ENCODE data around the gene TIMP2. TPM values are rescaled to one million over a fixed set of nuclear protein-coding genes. Genes with fewer than 3 reads are reported as not detected.
A peak's percentile ranks its signal among the peaks of the same experiment; 100 is the strongest.

Gene TIMP2
- total RNA-seq, 1 experiment from 2014 or later = 29.0 TPM

- Histone ChIP-seq H2BK15ac (ENCODE audit: low read depth, low read length) (no peak overlapping the region), H3K23ac (ENCODE audit: insufficient read length, low read depth, low read length) (no peak overlapping the region), H3K79me2 (ENCODE audit: insufficient read depth, low read length) (no peaks in the 10 kb centered on the region), H3K4ac (ENCODE audit: low read depth, low read length) (no peak overlapping the region), H3K9ac (ENCODE audit: extremely low read depth, insufficient read length, low read length) (no peak overlapping the region), H3K18ac (ENCODE audit: insufficient read length, low read depth, low read length) (no peak overlapping the region), H3T11ph (ENCODE audit: low read length) (no peak overlapping the region), H3K14ac (ENCODE audit: insufficient read depth, low read length) (no peak overlapping the region), H2AFZ (ENCODE audit: low read length) (no peak overlapping the region), H4K5ac (ENCODE audit: insufficient read length, low read depth, low read length) (no peak overlapping the region), H3K4me2 (ENCODE audit: insufficient read depth, insufficient read length, low read length) (no peak overlapping the region), H3K56ac (ENCODE audit: insufficient read length, low read depth, low read length) (no peak overlapping the region), H3K4me1 (ENCODE audit: insufficient read depth, low read length) (no peaks in the 10 kb centered on the region), H4K20me1 (ENCODE audit: control insufficient read depth, insufficient read depth, insufficient read length) (no peaks in the 10 kb centered on the region), H3K27me3 (ENCODE audit: insufficient read depth, low read length) (no peaks in the 10 kb centered on the region), H2AK5ac (ENCODE audit: insufficient read length, low read length) (no peak overlapping the region), H3K79me1 (ENCODE audit: insufficient read depth, low read depth, low read length, poor library complexity, severe bottlenecking) (no peaks in the 10 kb centered on the region), H3K27ac (ENCODE audit: insufficient read length, low read depth, low read length) (no peak overlapping the region), H3K9me3 (ENCODE audit: control insufficient read depth, low read depth, low read length) (no peaks in the 10 kb centered on the region), H4K8ac (replicated peaks; ENCODE audit: insufficient read length, low read depth, low read length) (no peak overlapping the region), H4K91ac (ENCODE audit: insufficient read length, low read depth, low read length) (no peak overlapping the region), H3K23me2 (ENCODE audit: insufficient read length, low read depth, low read length, poor library complexity, severe bottlenecking) (no peaks in the 10 kb centered on the region), H2BK12ac (ENCODE audit: insufficient read length, low read depth, low read length) (no peak overlapping the region), H2BK120ac (ENCODE audit: low read depth, low read length, poor library complexity, severe bottlenecking) (no peak overlapping the region), H2BK5ac (ENCODE audit: insufficient read length, low read length) (no peak overlapping the region), H2BK20ac (ENCODE audit: low read depth, low read length, poor library complexity, severe bottlenecking) (no peak overlapping the region)
- WGBS (ENCODE audit: extremely low coverage, insufficient read length, low lambda C conversion rate) = no CpG with 5 or more reads among the region's 11 CpGs
- H3K4me3 Mint-ChIP-seq = no peak overlapping the region
- no peak for DNase-seq
- peaks cover 54 to 87% (median 79%) of the 10 kb centered on the region in 3 experiments; a peak in 6 of 7 replicates for H3K36me3 Mint-ChIP-seq (ENCODE audit: insufficient read depth in 1 of 3, low read depth in 3 of 3)
- H3K4me1 Mint-ChIP-seq = no peaks in the 10 kb centered on the region
- H3K27me3 Mint-ChIP-seq (ENCODE audit: low read depth) = no peaks in the 10 kb centered on the region; the same call in 1 of the 2 replicates
- TF ChIP-seq CTCF (conservative IDR thresholded peaks at IDR 0.05) = no peak
- H3K9me3 Mint-ChIP-seq = no peaks in the 10 kb centered on the region
- peak overlapping the region in 1 of 3 experiments; percentile 61; a peak in 2 of 7 replicates for H3K27ac Mint-ChIP-seq
Measured at GRCh38 chr17:78804777-78805176, 120.4 kb downstream of the TIMP2 start.

All from H9 (cell line).